Sigmoid colon (tissue), 7 donors: ENCODE measurements around the gene SCAPER. TPM values are rescaled to one million over a fixed set of nuclear protein-coding genes. Genes with fewer than 3 reads are reported as not detected.

Experiments
- DNase-seq: peaks from one replicate; pipeline ENCODE4 v3.0.0-alpha.2; 2019
- H3K27ac ChIP-seq, 4 donors: fragments of 200-600 bp; sonication (generic); one replicate each; pipeline ENCODE4 v1.5.1; 2016 to 2019; ENCODE audit warnings: mild to moderate bottlenecking in 1 of 4
- H3K27me3 ChIP-seq, 3 donors: fragments of 200-600 bp; sonication (generic); one replicate each; pipeline ENCODE4 v1.5.1; 2019; ENCODE audit warnings: mild to moderate bottlenecking in 1 of 3
- H3K36me3 ChIP-seq, 4 donors: fragments of 200-600 bp; sonication (generic); one replicate each; pipeline ENCODE4 v1.5.1; 2016 to 2019
- H3K4me1 ChIP-seq, 4 donors: fragments of 200-600 bp; sonication (generic); one replicate each; pipeline ENCODE4 v1.5.1; 2017 to 2019
- H3K4me3 ChIP-seq, 4 donors: fragments of 200-600 bp; sonication (generic); one replicate each; pipeline ENCODE4 v1.5.1; 2017 to 2019; ENCODE audit warnings: mild to moderate bottlenecking in 2 of 4, moderate library complexity in 1 of 4
- H3K9me3 ChIP-seq, 4 donors: fragments of 200-600 bp in 3 of 4; sonication (generic) in 3 of 4; one replicate each; pipeline versions ENCODE4 v1.5.1 to v1.6.1; 2013 to 2019
- EP300 ChIP-seq, 4 donors: sonication (generic); formaldehyde crosslinking; IDR thresholded peaks; one replicate each; pipeline ENCODE4 v1.6.1; 2017; ENCODE audit warnings: antibody characterized with exemption in 4 of 4
- POLR2A ChIP-seq, 2 donors: fragments of 450-650 bp; IDR thresholded peaks; one replicate each; pipeline ENCODE4 v1.6.1; 2016; ENCODE audit warnings: antibody characterized with exemption in 2 of 2, mild to moderate bottlenecking in 2 of 2, moderate library complexity in 2 of 2
- POLR2AphosphoS5 ChIP-seq, 4 donors: sonication (generic); formaldehyde crosslinking; IDR thresholded peaks; one replicate each; pipeline ENCODE4 v1.6.1; 2017; ENCODE audit warnings: antibody characterized with exemption in 4 of 4
- WGBS, 2 donors: extraction: QIAGEN DNeasy Blood & Tissue Kit; methylation state at CpG; one replicate each; pipeline ENCODE4 v1.1.7; 2013; 5-methylcytosine and 5-hydroxymethylcytosine counted together
- intact Hi-C: fragments of 100-400 bp; cut with DNase I; formaldehyde crosslinking; loops from one replicate; pipeline ENCODE4 v1.15.1; 2023
- polyA plus RNA-seq, 3 donors: library from polyadenylated mRNA; stranded (reverse); fragments of 200-250 nt; gene quantifications; one replicate each; pipeline ENCODE4 v1.2.3, GENCODE V29; 2013
- total RNA-seq, 4 donors: library from RNA; depleted of rRNA; stranded (reverse); fragments of >200 nt; gene quantifications; one replicate each; pipeline ENCODE4 v1.1.0, GENCODE V29; 2016
- TF ChIP-seq, protein P1 (sequence below), 4 experiments: fragments of 450-650 bp in 3 of 4; fragments of 200-600 bp in 1 of 4; IDR thresholded peaks; one replicate each; pipeline ENCODE4 v1.5.1; 2016 to 2019; ENCODE audit warnings: antibody characterized with exemption in 4 of 4, mild to moderate bottlenecking in 3 of 4, moderate library complexity in 2 of 4
- donor health status: healthy with polysubstance abuse.
- donor health status: Bipolar disorder and iron deficiency.
- donor health status: healthy.

SCAPER gene
- total and polyA plus RNA-seq, 7 donors: 5.3 to 40.7 (median 22.5) TPM

DNA sequence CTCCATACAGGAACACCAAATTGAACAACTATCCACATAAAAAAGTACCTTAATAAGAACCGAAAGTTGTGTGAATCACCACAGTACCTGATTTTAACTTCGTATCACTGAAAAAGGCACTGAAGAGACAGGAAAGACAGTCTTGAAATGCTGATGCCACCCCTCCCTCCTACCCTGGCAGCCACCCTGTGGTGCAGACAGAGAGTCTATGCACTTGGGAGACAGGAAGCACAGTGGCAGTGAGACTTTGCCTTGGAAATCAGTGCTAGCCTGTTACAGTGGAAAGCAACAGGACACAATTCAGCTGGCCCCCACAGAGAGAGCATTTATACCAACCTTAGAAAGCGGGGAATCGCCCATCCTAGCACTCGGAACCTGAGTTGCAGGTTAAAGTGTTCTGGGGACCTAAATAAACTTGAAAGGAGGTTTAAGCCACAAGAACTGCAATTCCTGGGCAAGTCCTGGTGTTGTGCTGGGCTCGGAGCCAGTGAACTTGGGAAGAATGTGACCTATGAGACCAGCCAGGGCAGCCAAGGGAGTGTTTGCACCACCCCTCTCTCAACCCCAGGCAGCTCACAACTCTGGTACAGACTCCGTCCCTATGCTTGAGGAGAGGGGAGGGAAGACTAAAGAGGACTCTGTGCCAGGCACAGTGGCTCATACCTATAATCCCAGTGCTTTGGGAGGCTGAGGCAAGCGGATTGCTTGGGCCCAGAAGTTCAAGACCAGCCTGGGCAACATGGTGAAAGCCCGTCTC lies 328.4 kb downstream of the SCAPER start:
- Histone ChIP-seq H3K4me1 (peaks cover 0 to 15% (median 12%) of the 10 kb centered on the region in 4 donors), H3K9me3 (peaks cover 0 to 3% (median 2%) of the 10 kb centered on the region in 4 donors), H3K36me3 (no peaks in the 10 kb centered on the region), H3K4me3 (no peak overlapping the region), H3K27ac (peak overlapping the region in 1 of 4 donors; percentile 38), H3K27me3 (no peaks in the 10 kb centered on the region)
- 35 to 67% methylated on average over 9 of the region's 9 CpGs for WGBS, 2 donors
- intact Hi-C loops: no loop called here
- TF ChIP-seq POLR2AphosphoS5 (IDR thresholded peaks at IDR 0.05) (no peak), EP300 (IDR thresholded peaks at IDR 0.05) (no peak), POLR2A (IDR thresholded peaks at IDR 0.05) (no peak)
- TF ChIP-seq, protein P1, sequence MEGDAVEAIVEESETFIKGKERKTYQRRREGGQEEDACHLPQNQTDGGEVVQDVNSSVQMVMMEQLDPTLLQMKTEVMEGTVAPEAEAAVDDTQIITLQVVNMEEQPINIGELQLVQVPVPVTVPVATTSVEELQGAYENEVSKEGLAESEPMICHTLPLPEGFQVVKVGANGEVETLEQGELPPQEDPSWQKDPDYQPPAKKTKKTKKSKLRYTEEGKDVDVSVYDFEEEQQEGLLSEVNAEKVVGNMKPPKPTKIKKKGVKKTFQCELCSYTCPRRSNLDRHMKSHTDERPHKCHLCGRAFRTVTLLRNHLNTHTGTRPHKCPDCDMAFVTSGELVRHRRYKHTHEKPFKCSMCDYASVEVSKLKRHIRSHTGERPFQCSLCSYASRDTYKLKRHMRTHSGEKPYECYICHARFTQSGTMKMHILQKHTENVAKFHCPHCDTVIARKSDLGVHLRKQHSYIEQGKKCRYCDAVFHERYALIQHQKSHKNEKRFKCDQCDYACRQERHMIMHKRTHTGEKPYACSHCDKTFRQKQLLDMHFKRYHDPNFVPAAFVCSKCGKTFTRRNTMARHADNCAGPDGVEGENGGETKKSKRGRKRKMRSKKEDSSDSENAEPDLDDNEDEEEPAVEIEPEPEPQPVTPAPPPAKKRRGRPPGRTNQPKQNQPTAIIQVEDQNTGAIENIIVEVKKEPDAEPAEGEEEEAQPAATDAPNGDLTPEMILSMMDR (IDR thresholded peaks at IDR 0.05): no peak
- peak; percentile 71 for DNase-seq

DNA sequence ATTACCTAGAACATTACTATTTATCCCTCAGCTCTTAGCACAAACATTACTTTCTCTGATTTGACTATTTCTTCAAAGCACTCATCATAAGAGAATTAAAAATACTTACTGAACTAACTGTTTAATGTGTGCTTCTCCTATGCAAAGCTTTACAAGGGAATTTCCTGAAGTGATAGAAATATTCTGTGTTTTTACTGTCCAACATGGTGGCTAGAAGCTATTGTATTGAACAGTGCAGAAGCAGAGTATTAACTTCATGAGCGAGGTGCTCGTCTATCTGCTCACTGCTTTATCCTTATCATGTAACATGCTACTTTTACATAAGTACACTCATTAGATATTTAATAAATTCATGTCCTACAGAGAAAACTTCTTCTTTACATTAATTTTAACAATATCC lies 329.5 kb downstream of the SCAPER start:
- 97 to 99% methylated on average over 2 of the region's 2 CpGs for WGBS, 2 donors
- Histone ChIP-seq H3K4me1 (peaks cover 0 to 15% (median 12%) of the 10 kb centered on the region in 4 donors), H3K27me3 (no peaks in the 10 kb centered on the region), H3K4me3 (no peak overlapping the region), H3K36me3 (no peaks in the 10 kb centered on the region), H3K27ac (no peak overlapping the region), H3K9me3 (no peaks in the 10 kb centered on the region)
- TF ChIP-seq EP300 (IDR thresholded peaks at IDR 0.05) (no peak), POLR2A (IDR thresholded peaks at IDR 0.05) (no peak)
- TF ChIP-seq, protein P1 (IDR thresholded peaks at IDR 0.05): no peak
- intact Hi-C loops: no loop called here
- no peak for DNase-seq

DNA sequence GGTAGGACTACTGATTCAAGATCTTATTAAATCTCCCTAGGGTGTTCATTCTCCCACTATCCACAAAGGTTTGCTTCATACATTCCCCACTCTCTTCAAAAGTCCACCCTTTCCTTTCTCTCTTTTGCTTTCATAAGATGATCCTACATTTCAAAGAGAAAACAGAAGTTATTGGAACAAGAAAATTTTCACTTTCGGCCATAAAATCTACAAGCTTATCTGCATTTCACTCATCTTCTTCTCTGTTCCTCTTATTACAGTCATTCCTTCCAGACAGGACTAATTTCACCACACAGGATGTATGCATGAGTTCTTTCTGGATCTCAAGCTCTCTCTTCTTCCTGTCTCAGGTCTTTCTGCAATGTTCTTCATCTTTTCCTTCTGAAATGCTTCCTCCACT lies 329.9 kb downstream of the SCAPER start:
- Histone ChIP-seq H3K36me3 (no peaks in the 10 kb centered on the region), H3K4me1 (peaks cover 0 to 15% (median 12%) of the 10 kb centered on the region in 4 donors)
- WGBS, 2 donors: 73 to 89% methylated on average over 1 of the region's 1 CpG

DNA sequence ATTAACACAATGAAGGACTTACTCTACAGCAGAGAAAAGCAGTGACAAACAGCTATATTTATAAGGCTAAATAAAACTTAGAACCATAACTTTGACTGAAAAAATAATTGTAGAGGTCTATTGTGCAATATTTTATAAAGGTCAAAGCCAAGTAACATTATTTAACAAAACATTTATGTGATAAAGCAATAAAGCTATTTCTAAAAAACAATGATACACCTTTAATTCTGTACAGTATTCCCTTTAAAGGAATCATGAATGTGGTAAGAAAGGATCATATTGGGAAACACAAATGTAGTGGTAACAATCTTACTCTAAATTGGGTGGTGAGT lies 332.2 kb downstream of the SCAPER start:
- no peak for TF ChIP-seq POLR2AphosphoS5 (IDR thresholded peaks at IDR 0.05)
- TF ChIP-seq, protein P1 (IDR thresholded peaks at IDR 0.05): no peak
- TF ChIP-seq POLR2A (IDR thresholded peaks at IDR 0.05): no peak
- TF ChIP-seq EP300 (IDR thresholded peaks at IDR 0.05): no peak
- intact Hi-C loops: no loop called here

More for the DNA sequence above, 329.9 kb downstream of the SCAPER start:
- Histone ChIP-seq H3K27ac (no peak overlapping the region), H3K9me3 (no peaks in the 10 kb centered on the region), H3K27me3 (no peaks in the 10 kb centered on the region), H3K4me3 (no peak overlapping the region)
- no peak for DNase-seq
- TF ChIP-seq, protein P1 (IDR thresholded peaks at IDR 0.05): no peak
- TF ChIP-seq EP300 (IDR thresholded peaks at IDR 0.05) (no peak), POLR2AphosphoS5 (IDR thresholded peaks at IDR 0.05) (no peak), POLR2A (IDR thresholded peaks at IDR 0.05) (no peak)
- intact Hi-C loops: no loop called here

More for the DNA sequence above, 332.2 kb downstream of the SCAPER start:
- Histone ChIP-seq H3K4me3 (no peak overlapping the region), H3K36me3 (no peaks in the 10 kb centered on the region), H3K9me3 (peaks cover 0 to 4% (median 0%) of the 10 kb centered on the region in 4 donors), H3K27ac (no peak overlapping the region), H3K4me1 (peaks cover 0 to 15% (median 12%) of the 10 kb centered on the region in 4 donors), H3K27me3 (no peaks in the 10 kb centered on the region)
- DNase-seq: no peak
